ENCODE results near the gene TMEM81.

Gene TMEM81

DNA sequence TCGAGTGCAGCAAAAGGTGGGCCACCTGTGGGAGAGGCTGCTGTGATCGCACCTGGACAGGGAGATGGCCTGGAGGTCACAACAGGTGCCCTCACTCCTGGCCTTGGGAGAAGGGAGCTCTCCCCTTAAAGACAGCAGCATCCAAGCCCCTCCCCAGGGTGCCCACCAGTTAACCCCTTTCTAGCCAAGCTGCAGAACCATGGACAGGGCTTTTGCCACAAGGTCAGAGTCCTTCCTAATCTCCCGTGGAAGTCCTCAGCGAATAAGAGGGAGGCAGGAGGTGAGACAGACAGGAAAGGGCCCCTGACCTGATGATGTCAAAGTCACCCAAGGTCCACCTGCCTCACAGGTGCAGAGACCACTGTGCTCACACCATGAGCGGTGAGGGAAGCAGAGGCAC is 39.5 kb downstream of the TMEM81 start:
- H3K27me3 ChIP-seq (ENCODE audit: insufficient read depth, poor library complexity, severe bottlenecking), result peaks cover 42% of the 10 kb centered on the region
- TF ChIP-seq, protein P1, sequence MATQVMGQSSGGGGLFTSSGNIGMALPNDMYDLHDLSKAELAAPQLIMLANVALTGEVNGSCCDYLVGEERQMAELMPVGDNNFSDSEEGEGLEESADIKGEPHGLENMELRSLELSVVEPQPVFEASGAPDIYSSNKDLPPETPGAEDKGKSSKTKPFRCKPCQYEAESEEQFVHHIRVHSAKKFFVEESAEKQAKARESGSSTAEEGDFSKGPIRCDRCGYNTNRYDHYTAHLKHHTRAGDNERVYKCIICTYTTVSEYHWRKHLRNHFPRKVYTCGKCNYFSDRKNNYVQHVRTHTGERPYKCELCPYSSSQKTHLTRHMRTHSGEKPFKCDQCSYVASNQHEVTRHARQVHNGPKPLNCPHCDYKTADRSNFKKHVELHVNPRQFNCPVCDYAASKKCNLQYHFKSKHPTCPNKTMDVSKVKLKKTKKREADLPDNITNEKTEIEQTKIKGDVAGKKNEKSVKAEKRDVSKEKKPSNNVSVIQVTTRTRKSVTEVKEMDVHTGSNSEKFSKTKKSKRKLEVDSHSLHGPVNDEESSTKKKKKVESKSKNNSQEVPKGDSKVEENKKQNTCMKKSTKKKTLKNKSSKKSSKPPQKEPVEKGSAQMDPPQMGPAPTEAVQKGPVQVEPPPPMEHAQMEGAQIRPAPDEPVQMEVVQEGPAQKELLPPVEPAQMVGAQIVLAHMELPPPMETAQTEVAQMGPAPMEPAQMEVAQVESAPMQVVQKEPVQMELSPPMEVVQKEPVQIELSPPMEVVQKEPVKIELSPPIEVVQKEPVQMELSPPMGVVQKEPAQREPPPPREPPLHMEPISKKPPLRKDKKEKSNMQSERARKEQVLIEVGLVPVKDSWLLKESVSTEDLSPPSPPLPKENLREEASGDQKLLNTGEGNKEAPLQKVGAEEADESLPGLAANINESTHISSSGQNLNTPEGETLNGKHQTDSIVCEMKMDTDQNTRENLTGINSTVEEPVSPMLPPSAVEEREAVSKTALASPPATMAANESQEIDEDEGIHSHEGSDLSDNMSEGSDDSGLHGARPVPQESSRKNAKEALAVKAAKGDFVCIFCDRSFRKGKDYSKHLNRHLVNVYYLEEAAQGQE (IDR thresholded peaks at IDR 0.05; ENCODE audit: insufficient replicate concordance, low read depth), result peak; percentile 88
- TF ChIP-seq, protein P2, sequence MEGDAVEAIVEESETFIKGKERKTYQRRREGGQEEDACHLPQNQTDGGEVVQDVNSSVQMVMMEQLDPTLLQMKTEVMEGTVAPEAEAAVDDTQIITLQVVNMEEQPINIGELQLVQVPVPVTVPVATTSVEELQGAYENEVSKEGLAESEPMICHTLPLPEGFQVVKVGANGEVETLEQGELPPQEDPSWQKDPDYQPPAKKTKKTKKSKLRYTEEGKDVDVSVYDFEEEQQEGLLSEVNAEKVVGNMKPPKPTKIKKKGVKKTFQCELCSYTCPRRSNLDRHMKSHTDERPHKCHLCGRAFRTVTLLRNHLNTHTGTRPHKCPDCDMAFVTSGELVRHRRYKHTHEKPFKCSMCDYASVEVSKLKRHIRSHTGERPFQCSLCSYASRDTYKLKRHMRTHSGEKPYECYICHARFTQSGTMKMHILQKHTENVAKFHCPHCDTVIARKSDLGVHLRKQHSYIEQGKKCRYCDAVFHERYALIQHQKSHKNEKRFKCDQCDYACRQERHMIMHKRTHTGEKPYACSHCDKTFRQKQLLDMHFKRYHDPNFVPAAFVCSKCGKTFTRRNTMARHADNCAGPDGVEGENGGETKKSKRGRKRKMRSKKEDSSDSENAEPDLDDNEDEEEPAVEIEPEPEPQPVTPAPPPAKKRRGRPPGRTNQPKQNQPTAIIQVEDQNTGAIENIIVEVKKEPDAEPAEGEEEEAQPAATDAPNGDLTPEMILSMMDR (IDR thresholded peaks at IDR 0.05; ENCODE audit: insufficient read depth, low read length), result no peak
- TF ChIP-seq POLR2AphosphoS5 (IDR thresholded peaks at IDR 0.05; ENCODE audit: low read depth), result no peak
- TF ChIP-seq GABPA (IDR thresholded peaks at IDR 0.05; ENCODE audit: low read depth), result no peak
- no peak overlapping the region for H3K27ac ChIP-seq (replicated peaks)
- H3K4me3 ChIP-seq (replicated peaks; ENCODE audit: insufficient read depth, low read length), result no peak overlapping the region
- no peak for DNase-seq (ENCODE audit: low read depth in 1 of 2, low spot score in 1 of 2)

DNA sequence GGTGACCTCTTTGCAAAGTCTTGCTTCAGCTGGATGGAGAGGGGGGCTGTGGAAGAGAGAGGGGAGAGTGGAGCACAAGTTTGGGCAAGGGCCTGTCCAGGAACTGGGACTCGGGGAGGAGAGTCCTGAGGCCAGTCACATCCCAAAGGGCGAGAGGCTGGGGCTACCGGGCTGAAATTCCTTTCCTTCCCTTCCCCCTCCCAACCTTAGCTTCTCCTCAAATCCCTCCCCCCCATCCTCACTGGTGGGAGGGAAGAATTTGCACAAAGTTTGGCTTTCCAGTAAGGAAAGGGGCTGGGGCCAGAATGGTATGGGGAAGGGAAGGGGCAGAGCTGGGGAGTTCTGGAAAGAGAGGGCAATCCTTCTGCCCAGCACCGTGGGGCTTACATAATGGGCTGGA is 40.4 kb downstream of the TMEM81 start:
- TF ChIP-seq SPI1 (IDR thresholded peaks at IDR 0.05; ENCODE audit: borderline replicate concordance, low read depth), result no peak
- TF ChIP-seq, protein P1 (IDR thresholded peaks at IDR 0.05; ENCODE audit: insufficient replicate concordance, low read depth), result no peak
- TF ChIP-seq GABPA (IDR thresholded peaks at IDR 0.05; ENCODE audit: low read depth), result no peak
- TF ChIP-seq, protein P2 (IDR thresholded peaks at IDR 0.05; ENCODE audit: insufficient read depth, low read length), result no peak
- no peak for TF ChIP-seq POLR2AphosphoS5 (IDR thresholded peaks at IDR 0.05; ENCODE audit: low read depth)
- Histone ChIP-seq H3K27ac (replicated peaks) (no peak overlapping the region), H3K4me3 (replicated peaks; ENCODE audit: insufficient read depth, low read length) (no peak overlapping the region), H3K27me3 (ENCODE audit: insufficient read depth, poor library complexity, severe bottlenecking) (peaks cover 42% of the 10 kb centered on the region)
- DNase-seq (ENCODE audit: low read depth in 1 of 2, low spot score in 1 of 2), result no peak

DNA sequence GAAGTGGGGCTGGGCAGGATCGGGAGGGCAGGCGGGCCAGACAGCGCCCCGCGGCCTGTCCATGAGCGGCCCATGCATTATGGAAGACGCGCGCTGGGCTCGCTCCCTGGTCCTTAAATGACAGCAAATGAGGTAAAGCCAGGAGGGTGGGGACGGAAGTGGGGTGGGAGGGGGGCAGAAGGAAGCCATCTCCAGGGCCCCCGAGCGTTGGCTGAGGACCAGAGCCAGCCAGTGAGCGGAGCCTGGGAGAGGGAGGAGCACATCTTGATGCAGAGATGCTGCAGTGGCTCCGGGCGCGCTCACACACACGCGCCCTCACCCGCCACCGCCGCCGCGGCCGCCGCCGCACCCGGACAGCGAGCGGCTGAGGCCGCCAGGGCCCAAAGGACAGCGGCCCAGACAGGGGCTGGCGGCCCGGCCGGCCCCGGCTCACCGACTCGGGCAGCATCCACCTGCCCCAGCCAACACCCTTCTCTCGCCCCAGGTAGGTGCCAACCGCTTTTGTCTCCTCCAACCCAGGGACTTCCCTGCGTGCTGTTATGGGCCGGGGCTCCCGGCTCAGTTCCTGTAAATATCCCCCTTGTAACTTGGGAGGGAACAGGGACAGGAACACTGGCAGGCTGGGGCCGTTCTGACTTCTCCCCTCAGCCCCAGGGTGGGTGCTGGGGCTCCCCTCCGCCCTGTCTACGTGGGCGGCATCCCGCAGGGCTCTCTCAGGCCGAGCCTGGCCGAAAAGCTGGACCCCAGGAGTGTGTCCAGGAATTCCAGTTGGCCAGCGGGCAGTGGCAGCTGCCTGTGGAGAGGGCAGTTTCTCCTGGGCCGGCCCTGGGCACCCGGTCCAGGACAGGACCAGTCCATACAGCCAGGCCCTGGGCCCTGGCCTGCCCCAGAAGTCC is 41.1 kb downstream of the TMEM81 start, which contains the start of gene CNTN2:
TSS of gene CNTN2 (plus strand) at position 302 of the 896 bp plus-strand sequence. CDS start 9,974 bp downstream, outside the sequence.
- no peak for DNase-seq (ENCODE audit: low read depth in 1 of 2, low spot score in 1 of 2)
- TF ChIP-seq POLR2AphosphoS5 (IDR thresholded peaks at IDR 0.05; ENCODE audit: low read depth), result no peak
- TF ChIP-seq, protein P2 (IDR thresholded peaks at IDR 0.05; ENCODE audit: insufficient read depth, low read length), result no peak
- TF ChIP-seq, protein P1 (IDR thresholded peaks at IDR 0.05; ENCODE audit: insufficient replicate concordance, low read depth), result no peak
- TF ChIP-seq GABPA (IDR thresholded peaks at IDR 0.05; ENCODE audit: low read depth), result no peak
- TF ChIP-seq SPI1 (IDR thresholded peaks at IDR 0.05; ENCODE audit: borderline replicate concordance, low read depth), result no peak
- no peak within 1 kb of the TSS for H3K4me3 ChIP-seq (replicated peaks; ENCODE audit: insufficient read depth, low read length)
- peaks cover 42% of the 10 kb centered on the region for H3K27me3 ChIP-seq (ENCODE audit: insufficient read depth, poor library complexity, severe bottlenecking)
- no peak within 1 kb of the TSS for H3K27ac ChIP-seq (replicated peaks)

Measured in HL-60 (cell line).